Sigmoid colon (tissue), 7 donors: ENCODE measurements around the gene PDCD7. TPM values are rescaled to one million over a fixed set of nuclear protein-coding genes. Genes with fewer than 3 reads are reported as not detected.
"Not testable (repeated sequence)": the region's sequence is repeated elsewhere in the genome, so short reads cannot be mapped to it uniquely, and the experiment has no call there.

Source experiments
- DNase-seq: peaks from one replicate; pipeline ENCODE4 v3.0.0-alpha.2; 2019
- H3K27ac ChIP-seq, 4 donors: fragments of 200-600 bp; sonication (generic); one replicate each; pipeline ENCODE4 v1.5.1; 2016 to 2019; ENCODE audit warnings: mild to moderate bottlenecking in 1 of 4
- H3K27me3 ChIP-seq, 3 donors: fragments of 200-600 bp; sonication (generic); one replicate each; pipeline ENCODE4 v1.5.1; 2019; ENCODE audit warnings: mild to moderate bottlenecking in 1 of 3
- H3K36me3 ChIP-seq, 4 donors: fragments of 200-600 bp; sonication (generic); one replicate each; pipeline ENCODE4 v1.5.1; 2016 to 2019
- H3K4me1 ChIP-seq, 4 donors: fragments of 200-600 bp; sonication (generic); one replicate each; pipeline ENCODE4 v1.5.1; 2017 to 2019
- H3K4me3 ChIP-seq, 4 donors: fragments of 200-600 bp; sonication (generic); one replicate each; pipeline ENCODE4 v1.5.1; 2017 to 2019; ENCODE audit warnings: mild to moderate bottlenecking in 2 of 4, moderate library complexity in 1 of 4
- H3K9me3 ChIP-seq, 4 donors: fragments of 200-600 bp in 3 of 4; sonication (generic) in 3 of 4; one replicate each; pipeline versions ENCODE4 v1.5.1 to v1.6.1; 2013 to 2019
- EP300 ChIP-seq, 4 donors: sonication (generic); formaldehyde crosslinking; IDR thresholded peaks; one replicate each; pipeline ENCODE4 v1.6.1; 2017; ENCODE audit warnings: antibody characterized with exemption in 4 of 4
- POLR2A ChIP-seq, 2 donors: fragments of 450-650 bp; IDR thresholded peaks; one replicate each; pipeline ENCODE4 v1.6.1; 2016; ENCODE audit warnings: antibody characterized with exemption in 2 of 2, mild to moderate bottlenecking in 2 of 2, moderate library complexity in 2 of 2
- POLR2AphosphoS5 ChIP-seq, 4 donors: sonication (generic); formaldehyde crosslinking; IDR thresholded peaks; one replicate each; pipeline ENCODE4 v1.6.1; 2017; ENCODE audit warnings: antibody characterized with exemption in 4 of 4
- WGBS, 2 donors: extraction: QIAGEN DNeasy Blood & Tissue Kit; methylation state at CpG; one replicate each; pipeline ENCODE4 v1.1.7; 2013; 5-methylcytosine and 5-hydroxymethylcytosine counted together
- intact Hi-C: fragments of 100-400 bp; cut with DNase I; formaldehyde crosslinking; loops from one replicate; pipeline ENCODE4 v1.15.1; 2023
- polyA plus RNA-seq, 3 donors: library from polyadenylated mRNA; stranded (reverse); fragments of 200-250 nt; gene quantifications; one replicate each; pipeline ENCODE4 v1.2.3, GENCODE V29; 2013
- total RNA-seq, 4 donors: library from RNA; depleted of rRNA; stranded (reverse); fragments of >200 nt; gene quantifications; one replicate each; pipeline ENCODE4 v1.1.0, GENCODE V29; 2016
- TF ChIP-seq, protein P1 (sequence below), 4 experiments: fragments of 450-650 bp in 3 of 4; fragments of 200-600 bp in 1 of 4; IDR thresholded peaks; one replicate each; pipeline ENCODE4 v1.5.1; 2016 to 2019; ENCODE audit warnings: antibody characterized with exemption in 4 of 4, mild to moderate bottlenecking in 3 of 4, moderate library complexity in 2 of 4
- donor health status: healthy with polysubstance abuse.
- donor health status: Bipolar disorder and iron deficiency.
- donor health status: healthy.

PDCD7 gene, protein sequence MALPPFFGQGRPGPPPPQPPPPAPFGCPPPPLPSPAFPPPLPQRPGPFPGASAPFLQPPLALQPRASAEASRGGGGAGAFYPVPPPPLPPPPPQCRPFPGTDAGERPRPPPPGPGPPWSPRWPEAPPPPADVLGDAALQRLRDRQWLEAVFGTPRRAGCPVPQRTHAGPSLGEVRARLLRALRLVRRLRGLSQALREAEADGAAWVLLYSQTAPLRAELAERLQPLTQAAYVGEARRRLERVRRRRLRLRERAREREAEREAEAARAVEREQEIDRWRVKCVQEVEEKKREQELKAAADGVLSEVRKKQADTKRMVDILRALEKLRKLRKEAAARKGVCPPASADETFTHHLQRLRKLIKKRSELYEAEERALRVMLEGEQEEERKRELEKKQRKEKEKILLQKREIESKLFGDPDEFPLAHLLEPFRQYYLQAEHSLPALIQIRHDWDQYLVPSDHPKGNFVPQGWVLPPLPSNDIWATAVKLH
- total RNA-seq (10 to 100 TPM; 20.4 to 30.1 (median 25.4) TPM), polyA plus RNA-seq (10 to 100 TPM in 1 of 3 donors, 1 to 10 TPM in 2; 7.8 to 11.9 (median 7.9) TPM)

DNA sequence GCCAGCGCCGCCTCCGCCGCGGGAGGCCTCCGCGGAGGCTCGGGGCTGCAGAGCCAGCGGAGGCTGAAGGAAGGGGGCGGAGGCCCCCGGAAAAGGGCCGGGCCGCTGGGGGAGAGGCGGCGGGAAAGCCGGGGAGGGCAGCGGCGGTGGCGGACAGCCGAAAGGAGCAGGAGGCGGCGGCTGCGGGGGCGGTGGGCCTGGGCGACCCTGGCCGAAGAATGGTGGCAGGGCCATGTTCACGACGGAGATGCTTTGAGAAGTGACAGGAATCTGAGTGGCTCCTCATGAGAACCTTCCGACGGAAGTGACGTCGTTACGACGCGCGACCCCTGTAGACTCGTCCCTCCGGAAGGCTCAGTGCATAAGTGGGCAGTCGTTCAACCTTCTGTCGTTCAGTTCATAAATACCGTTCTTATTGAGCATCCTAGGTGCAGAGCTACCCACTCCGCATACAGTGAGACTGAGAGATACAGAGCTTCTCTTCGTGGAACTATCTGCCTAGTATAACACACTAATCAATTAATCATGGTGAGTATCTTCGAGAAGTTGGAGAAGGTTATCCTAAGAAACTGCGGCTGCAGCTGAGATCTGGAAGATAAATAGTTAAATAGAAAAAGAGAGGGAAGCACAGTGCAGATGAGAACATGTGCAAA, at the start of gene PDCD7:
TSS of gene PDCD7 (minus strand) at position 261 of the 653 bp plus-strand sequence. CDS start at position 234, 27 bp downstream.
- 1% methylated on average over 45 of the region's 45 CpGs for WGBS, 2 donors
- H3K4me3 ChIP-seq: peak within 1 kb of the TSS; percentile 80 to 97 (median 88)
- H3K9me3 ChIP-seq: no peaks in the 10 kb centered on the region
- peaks cover 0 to 32% (median 30%) of the 10 kb centered on the region in 4 donors for H3K4me1 ChIP-seq
- peak within 1 kb of the TSS; percentile 90 to 96 (median 90) for H3K27ac ChIP-seq
- no peaks in the 10 kb centered on the region for H3K27me3 ChIP-seq
- H3K36me3 ChIP-seq: peaks cover 4 to 15% (median 5%) of the 10 kb centered on the region in 4 donors
- peak; percentile 93 for DNase-seq
- intact Hi-C loops: no loop called here
- TF ChIP-seq POLR2AphosphoS5 (IDR thresholded peaks at IDR 0.05): peak; percentile 82 to 92 (median 89)
- TF ChIP-seq POLR2A (IDR thresholded peaks at IDR 0.05): peak; percentile 48 to 64
- TF ChIP-seq, protein P1, sequence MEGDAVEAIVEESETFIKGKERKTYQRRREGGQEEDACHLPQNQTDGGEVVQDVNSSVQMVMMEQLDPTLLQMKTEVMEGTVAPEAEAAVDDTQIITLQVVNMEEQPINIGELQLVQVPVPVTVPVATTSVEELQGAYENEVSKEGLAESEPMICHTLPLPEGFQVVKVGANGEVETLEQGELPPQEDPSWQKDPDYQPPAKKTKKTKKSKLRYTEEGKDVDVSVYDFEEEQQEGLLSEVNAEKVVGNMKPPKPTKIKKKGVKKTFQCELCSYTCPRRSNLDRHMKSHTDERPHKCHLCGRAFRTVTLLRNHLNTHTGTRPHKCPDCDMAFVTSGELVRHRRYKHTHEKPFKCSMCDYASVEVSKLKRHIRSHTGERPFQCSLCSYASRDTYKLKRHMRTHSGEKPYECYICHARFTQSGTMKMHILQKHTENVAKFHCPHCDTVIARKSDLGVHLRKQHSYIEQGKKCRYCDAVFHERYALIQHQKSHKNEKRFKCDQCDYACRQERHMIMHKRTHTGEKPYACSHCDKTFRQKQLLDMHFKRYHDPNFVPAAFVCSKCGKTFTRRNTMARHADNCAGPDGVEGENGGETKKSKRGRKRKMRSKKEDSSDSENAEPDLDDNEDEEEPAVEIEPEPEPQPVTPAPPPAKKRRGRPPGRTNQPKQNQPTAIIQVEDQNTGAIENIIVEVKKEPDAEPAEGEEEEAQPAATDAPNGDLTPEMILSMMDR (IDR thresholded peaks at IDR 0.05): no peak
- TF ChIP-seq EP300 (IDR thresholded peaks at IDR 0.05): no peak

DNA sequence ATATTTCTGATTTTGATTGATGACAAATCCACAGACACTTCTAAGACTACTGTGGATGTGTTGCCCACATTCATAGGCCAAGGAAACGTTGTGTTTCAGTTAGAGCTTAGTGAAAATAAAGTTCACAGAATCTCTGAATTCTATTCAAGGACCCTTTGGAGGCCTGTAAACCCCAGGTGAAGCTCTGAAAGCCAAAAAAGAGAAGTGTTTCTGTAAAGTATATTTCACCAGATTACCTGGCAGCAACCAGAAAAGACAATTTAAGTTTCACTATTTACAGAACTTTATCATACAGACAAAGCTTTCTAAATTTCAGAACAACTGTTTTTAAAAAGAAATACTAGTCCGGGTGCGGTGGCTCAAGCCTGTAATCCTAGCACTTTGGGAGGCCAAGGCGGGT, 48.9 kb upstream of the PDCD7 start:
- Histone ChIP-seq H3K4me1 (peaks cover 0 to 48% (median 35%) of the 10 kb centered on the region in 4 donors), H3K9me3 (no peaks in the 10 kb centered on the region), H3K27ac (peak overlapping the region in 3 of 4 donors; percentile 34 to 98 (median 94)), H3K4me3 (peak overlapping the region in 1 of 4 donors; percentile 74), H3K27me3 (no peaks in the 10 kb centered on the region), H3K36me3 (peaks cover 4 to 27% (median 8%) of the 10 kb centered on the region in 4 donors)
- no peak for TF ChIP-seq EP300 (IDR thresholded peaks at IDR 0.05)
- TF ChIP-seq, protein P1 (IDR thresholded peaks at IDR 0.05): no peak
- no peak for TF ChIP-seq POLR2A (IDR thresholded peaks at IDR 0.05)
- TF ChIP-seq POLR2AphosphoS5 (IDR thresholded peaks at IDR 0.05): no peak
- 73 to 77% methylated on average over 4 of the region's 4 CpGs for WGBS, 2 donors
- DNase-seq: no peak
- intact Hi-C loops: no loop called here

DNA sequence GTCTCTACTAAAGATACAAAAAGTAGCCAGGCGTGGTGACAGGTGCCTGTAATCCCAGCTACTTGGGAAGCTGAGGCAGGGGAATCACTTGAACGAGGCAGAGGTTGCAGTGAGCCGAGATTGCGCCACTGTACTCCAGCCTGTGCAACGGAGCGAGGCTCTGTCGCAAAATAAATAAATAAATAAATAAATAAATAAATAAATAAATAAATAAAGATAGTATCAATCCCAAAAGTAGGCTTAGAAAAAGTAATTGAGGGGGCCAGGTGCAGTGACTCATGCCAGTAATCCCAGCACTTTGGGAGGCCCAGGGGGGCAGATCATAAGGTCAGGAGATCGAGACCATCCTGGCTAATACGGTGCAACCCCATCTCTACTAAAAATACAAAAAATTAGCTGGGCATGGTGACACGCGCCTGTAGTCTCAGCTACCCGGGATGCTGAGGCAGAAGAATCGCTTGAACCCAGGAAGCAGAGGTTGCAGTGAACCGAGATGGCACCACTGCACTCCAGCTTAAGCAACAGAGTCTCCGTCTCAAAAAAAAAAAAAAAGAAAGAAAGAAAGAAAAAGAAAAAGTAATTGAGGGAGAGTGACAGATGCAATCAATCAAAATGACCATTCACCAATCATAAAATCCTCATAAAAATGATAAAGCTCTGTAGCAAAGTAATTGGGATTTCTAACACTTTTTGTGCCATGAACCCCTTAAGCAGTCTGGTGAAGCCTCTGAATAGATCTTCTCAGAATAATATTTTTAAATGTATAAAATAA, 48.2 kb upstream of the PDCD7 start:
- DNase-seq, H3K9me3 ChIP-seq, H3K4me3 ChIP-seq, H3K27me3 ChIP-seq, intact Hi-C loops: not testable (repeated sequence)
- H3K36me3 ChIP-seq: peaks cover 7 to 34% (median 14%) of the 10 kb centered on the region in 4 donors
- peak overlapping the region in 1 of 4 donors; percentile 94 for H3K27ac ChIP-seq
- H3K4me1 ChIP-seq: peaks cover 0 to 48% (median 35%) of the 10 kb centered on the region in 4 donors
- 86 to 90% methylated on average over 15 of the region's 15 CpGs for WGBS, 2 donors

DNA sequence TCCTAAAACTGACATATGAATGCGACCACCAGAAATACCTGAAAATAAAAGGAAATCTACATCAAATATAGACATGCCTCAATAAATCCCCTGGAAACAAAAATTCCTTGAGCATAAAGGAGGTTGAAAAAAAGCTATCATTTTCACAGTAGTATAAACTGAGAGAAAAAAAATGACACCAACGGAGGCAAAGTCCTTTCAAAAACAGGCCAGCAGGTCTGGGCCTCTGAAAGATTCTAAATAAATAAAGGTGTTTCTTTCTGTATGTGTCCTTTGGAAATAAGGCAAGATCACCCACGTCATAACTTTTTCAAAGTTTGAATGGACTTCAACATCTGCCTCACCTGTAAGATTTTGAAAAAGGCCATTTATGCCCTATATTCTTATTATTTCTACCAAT, 46.6 kb upstream of the PDCD7 start:
- 73 to 86% methylated on average over 3 of the region's 3 CpGs for WGBS, 2 donors
- H3K27ac ChIP-seq: no peak overlapping the region
- H3K9me3 ChIP-seq: no peaks in the 10 kb centered on the region
- peaks cover 0 to 41% (median 30%) of the 10 kb centered on the region in 4 donors for H3K4me1 ChIP-seq
- DNase-seq: no peak
- H3K4me3 ChIP-seq: no peak overlapping the region
- peaks cover 7 to 50% (median 20%) of the 10 kb centered on the region in 4 donors for H3K36me3 ChIP-seq
- TF ChIP-seq POLR2A (IDR thresholded peaks at IDR 0.05) (no peak), EP300 (IDR thresholded peaks at IDR 0.05) (no peak), POLR2AphosphoS5 (IDR thresholded peaks at IDR 0.05) (no peak)
- TF ChIP-seq, protein P1 (IDR thresholded peaks at IDR 0.05): no peak
- intact Hi-C loops: no loop called here
- no peaks in the 10 kb centered on the region for H3K27me3 ChIP-seq
